HFF-Myc (cell line): ENCODE results near the gene CLCN7.

ENCODE experiments used
- DNase-seq: peaks from one replicate; pipeline ENCODE4 v3.0.0-alpha.2; 2011; ENCODE audit warnings: low read depth; ENCODE audit errors: extremely low read depth
- H3K4me3 ChIP-seq: replicated peaks from 2 replicates; pipeline ENCODE4 v1.5.1; 2011; ENCODE audit warnings: low read depth, mild to moderate bottlenecking, control low read depth, low read length
- TF ChIP-seq, protein P1 (sequence below): IDR thresholded peaks from 2 replicates; pipeline ENCODE4 v1.5.1; 2012; ENCODE audit warnings: mild to moderate bottlenecking, low read depth, low read length, control low read depth; ENCODE audit errors: missing control alignments

CLCN7 gene

DNA sequence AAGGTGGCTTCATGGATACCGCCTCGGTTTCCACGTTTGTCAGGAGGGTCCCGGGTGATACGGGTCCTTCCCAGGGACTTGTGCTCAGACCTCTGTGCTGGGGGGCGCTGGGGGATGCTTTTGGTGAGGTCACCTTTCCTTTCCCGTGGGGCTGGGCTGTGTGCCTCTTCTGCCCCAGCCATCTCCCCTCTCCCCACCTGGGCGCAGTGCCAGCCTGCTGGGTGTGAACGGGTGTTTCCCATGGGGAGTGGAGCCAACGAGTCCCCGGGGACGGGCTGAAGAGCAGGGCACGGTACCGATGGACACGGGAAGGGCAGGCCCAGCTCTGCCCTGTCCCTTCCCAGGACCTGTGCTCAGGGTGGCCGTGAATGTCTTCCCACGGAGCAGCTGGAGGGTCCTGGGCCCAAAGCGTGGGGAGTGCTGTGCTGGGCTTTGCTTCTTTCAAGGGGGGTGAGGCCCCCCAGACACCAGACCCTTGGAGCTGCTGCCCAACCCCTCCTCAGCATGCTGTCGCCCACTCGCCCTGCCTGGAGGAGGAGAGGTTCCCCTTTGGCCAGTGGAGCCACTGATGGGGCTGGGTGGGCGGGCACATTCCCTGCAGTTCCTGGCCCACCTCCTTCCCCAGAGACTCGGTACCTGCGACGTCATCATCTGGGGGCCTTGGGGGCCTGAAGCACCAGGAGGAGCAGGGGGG is 33.8 kb upstream of the CLCN7 start:
- no peak overlapping the region for H3K4me3 ChIP-seq
- TF ChIP-seq, protein P1, sequence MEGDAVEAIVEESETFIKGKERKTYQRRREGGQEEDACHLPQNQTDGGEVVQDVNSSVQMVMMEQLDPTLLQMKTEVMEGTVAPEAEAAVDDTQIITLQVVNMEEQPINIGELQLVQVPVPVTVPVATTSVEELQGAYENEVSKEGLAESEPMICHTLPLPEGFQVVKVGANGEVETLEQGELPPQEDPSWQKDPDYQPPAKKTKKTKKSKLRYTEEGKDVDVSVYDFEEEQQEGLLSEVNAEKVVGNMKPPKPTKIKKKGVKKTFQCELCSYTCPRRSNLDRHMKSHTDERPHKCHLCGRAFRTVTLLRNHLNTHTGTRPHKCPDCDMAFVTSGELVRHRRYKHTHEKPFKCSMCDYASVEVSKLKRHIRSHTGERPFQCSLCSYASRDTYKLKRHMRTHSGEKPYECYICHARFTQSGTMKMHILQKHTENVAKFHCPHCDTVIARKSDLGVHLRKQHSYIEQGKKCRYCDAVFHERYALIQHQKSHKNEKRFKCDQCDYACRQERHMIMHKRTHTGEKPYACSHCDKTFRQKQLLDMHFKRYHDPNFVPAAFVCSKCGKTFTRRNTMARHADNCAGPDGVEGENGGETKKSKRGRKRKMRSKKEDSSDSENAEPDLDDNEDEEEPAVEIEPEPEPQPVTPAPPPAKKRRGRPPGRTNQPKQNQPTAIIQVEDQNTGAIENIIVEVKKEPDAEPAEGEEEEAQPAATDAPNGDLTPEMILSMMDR, result no peak
- DNase-seq, result no peak

GRCh38 chr16:1506494-1507213 is 31.8 kb upstream of the CLCN7 start:
- TF ChIP-seq, protein P1, result no peak
- DNase-seq, result no peak
- H3K4me3 ChIP-seq, result no peak overlapping the region

GRCh38 chr16:1505912-1506311 is 31.1 kb upstream of the CLCN7 start:
- no peak for DNase-seq
- TF ChIP-seq, protein P1, result no peak
- no peak overlapping the region for H3K4me3 ChIP-seq

- no peak overlapping the region for H3K4me3 ChIP-seq
- TF ChIP-seq, protein P1, result no peak
- DNase-seq, result no peak
Measured at GRCh38 chr16:1505073-1505844, 30.4 kb upstream of the CLCN7 start.

DNA sequence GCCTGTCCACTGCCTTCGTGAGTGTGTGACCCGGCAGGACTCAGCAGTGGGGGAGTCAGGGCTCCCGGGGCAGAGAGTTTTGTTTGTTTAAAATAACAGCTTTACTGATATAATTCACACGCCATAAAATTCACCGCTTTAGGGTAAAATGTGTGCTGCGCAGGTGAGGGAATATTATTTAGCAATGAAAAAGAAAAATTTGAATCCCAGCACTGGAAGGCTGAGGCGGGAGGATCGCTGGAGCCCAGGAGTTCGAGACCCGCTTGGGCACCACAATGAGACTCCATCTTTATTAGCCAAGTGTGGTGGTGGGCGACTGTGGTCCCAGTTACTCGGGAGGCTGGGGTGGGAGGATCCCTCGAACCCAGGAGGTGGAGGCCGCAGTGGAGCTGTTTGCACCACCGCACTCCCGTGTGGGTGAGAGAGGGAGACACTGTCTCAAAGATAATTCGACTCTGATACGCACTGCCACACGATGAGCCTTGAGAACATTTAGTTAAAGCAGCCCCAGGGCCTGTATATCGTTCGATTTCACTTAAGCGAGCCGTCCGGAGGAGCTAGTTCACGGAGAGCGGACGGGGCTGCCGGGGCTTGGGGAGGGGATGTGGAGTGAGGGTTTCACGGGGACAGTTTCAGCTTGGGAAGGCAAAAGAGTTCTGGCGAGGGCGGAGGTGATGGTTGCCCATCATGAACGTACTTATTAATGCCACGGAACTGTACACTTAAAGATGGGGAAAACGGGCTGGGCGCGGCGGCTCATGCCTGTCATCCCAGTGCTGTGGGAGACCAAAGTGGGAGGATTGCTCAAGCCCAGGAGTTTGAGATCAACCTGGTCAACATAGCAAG is 28.5 kb upstream of the CLCN7 start:
- no peak overlapping the region for H3K4me3 ChIP-seq
- no peak for DNase-seq
- TF ChIP-seq, protein P1, result no peak
